ENCODE measurements around the gene CP. TPM values are rescaled to one million over a fixed set of nuclear protein-coding genes. Genes with fewer than 3 reads are reported as not detected.
A peak's percentile ranks its signal among the peaks of the same experiment; 100 is the strongest.

CP gene
- total RNA-seq, 4 donors from 2014 or later = 0.97 to 17.9 (median 15.8) TPM; not detected in 1

GRCh38 chr3:149247929-149248691 lies 26.5 kb upstream of the CP start:
- intact Hi-C loops (cut with DNase I) = no loop called here
- Histone ChIP-seq H3K36me3 (no peaks in the 10 kb centered on the region), H3K27me3 (no peaks in the 10 kb centered on the region), H3K27ac (no peak overlapping the region), H3K9me3 (no peaks in the 10 kb centered on the region), H3K4me3 (no peak overlapping the region), H3K4me1 (peaks cover 8 to 57% (median 24%) of the 10 kb centered on the region in 3 donors)
- 37 to 45% methylated on average over 5 of the region's 5 CpGs for WGBS, 2 donors
- DNase-seq = no peak
- TF ChIP-seq POLR2A (IDR thresholded peaks at IDR 0.05) (no peak), CTCF (IDR thresholded peaks at IDR 0.05) (no peak)

GRCh38 chr3:149247008-149247710 lies 25.5 kb upstream of the CP start:
- intact Hi-C loops (cut with DNase I) = no loop called here
- Histone ChIP-seq H3K27me3 (no peaks in the 10 kb centered on the region), H3K4me1 (peaks cover 8 to 57% (median 24%) of the 10 kb centered on the region in 3 donors), H3K36me3 (no peaks in the 10 kb centered on the region), H3K27ac (peak overlapping the region in 2 of 4 donors; percentile 53 to 68), H3K9me3 (no peaks in the 10 kb centered on the region), H3K4me3 (no peak overlapping the region)
- no peak for DNase-seq
- WGBS, 2 donors = 33 to 53% methylated on average over 6 of the region's 6 CpGs
- TF ChIP-seq CTCF (IDR thresholded peaks at IDR 0.05) (no peak), POLR2A (IDR thresholded peaks at IDR 0.05) (no peak)

- Histone ChIP-seq H3K36me3 (no peaks in the 10 kb centered on the region), H3K9me3 (no peaks in the 10 kb centered on the region), H3K4me3 (peak overlapping the region in 1 of 4 donors; percentile 45), H3K27me3 (no peaks in the 10 kb centered on the region), H3K27ac (peak overlapping the region in 3 of 4 donors; percentile 40 to 61 (median 52)), H3K4me1 (peaks cover 8 to 46% (median 24%) of the 10 kb centered on the region in 3 donors)
- intact Hi-C loops (cut with DNase I) = no loop called here
- TF ChIP-seq POLR2A (IDR thresholded peaks at IDR 0.05) (no peak), CTCF (IDR thresholded peaks at IDR 0.05) (no peak)
- WGBS, 2 donors = 44 to 46% methylated on average over 3 of the region's 3 CpGs
- DNase-seq = no peak
Measured at GRCh38 chr3:149245738-149246451, 24.3 kb upstream of the CP start.

- no peak for DNase-seq
- Histone ChIP-seq H3K27me3 (no peaks in the 10 kb centered on the region), H3K4me3 (no peak overlapping the region), H3K4me1 (peaks cover 8 to 37% (median 24%) of the 10 kb centered on the region in 3 donors), H3K36me3 (no peaks in the 10 kb centered on the region), H3K27ac (no peak overlapping the region), H3K9me3 (no peaks in the 10 kb centered on the region)
- intact Hi-C loops (cut with DNase I) = no loop called here
- TF ChIP-seq POLR2A (IDR thresholded peaks at IDR 0.05) = no peak
- TF ChIP-seq CTCF (IDR thresholded peaks at IDR 0.05) = no peak
Measured at GRCh38 chr3:149243540-149243939, 21.9 kb upstream of the CP start.
